ENCODE measurements around the gene SLC16A5. TPM values are rescaled to one million over a fixed set of nuclear protein-coding genes. Genes with fewer than 3 reads are reported as not detected.
A peak's percentile ranks its signal among the peaks of the same experiment; 100 is the strongest.
"Not testable (repeated sequence)": the region's sequence is repeated elsewhere in the genome, so short reads cannot be mapped to it uniquely, and the experiment has no call there.

The SLC16A5 gene
- total RNA-seq, 1 donor from 2014 or later = 10.5 TPM

- intact Hi-C loops (cut with DNase I) = no loop called here
- DNase-seq (ENCODE audit: low spot score) = no peak
Observed at GRCh38 chr17:75061618-75062017, 26.1 kb upstream of the SLC16A5 start.

GRCh38 chr17:75063201-75063600, 24.6 kb upstream of the SLC16A5 start:
- DNase-seq (ENCODE audit: low spot score) = no peak
- ATAC-seq = no peak
- intact Hi-C loops (cut with DNase I) = no loop called here

More at GRCh38 chr17:75061618-75062017, 26.1 kb upstream of the SLC16A5 start:
- ATAC-seq = no peak

DNA sequence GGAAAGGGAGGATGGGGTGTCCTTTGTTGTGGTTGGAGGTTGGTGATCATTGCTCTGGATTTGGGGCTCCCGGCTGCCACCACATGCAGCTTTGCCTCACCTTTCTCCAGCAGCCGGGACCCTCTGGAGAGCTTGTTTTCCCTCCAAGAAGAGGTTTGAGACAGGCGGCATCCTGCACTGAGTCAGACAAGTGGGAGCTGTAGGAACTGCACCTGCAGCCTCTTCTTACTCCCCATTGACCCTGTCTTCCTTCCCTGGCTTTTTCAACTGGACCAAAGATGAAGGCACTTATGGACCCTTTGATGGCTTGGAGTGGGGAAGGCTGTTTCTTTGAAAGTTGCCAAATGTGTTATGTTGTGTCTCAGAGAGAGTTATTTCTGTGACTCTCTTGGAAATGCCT, 24.1 kb upstream of the SLC16A5 start:
- intact Hi-C loops (cut with DNase I) = no loop called here
- DNase-seq (ENCODE audit: low spot score) (no peak), ATAC-seq (no peak)

DNA sequence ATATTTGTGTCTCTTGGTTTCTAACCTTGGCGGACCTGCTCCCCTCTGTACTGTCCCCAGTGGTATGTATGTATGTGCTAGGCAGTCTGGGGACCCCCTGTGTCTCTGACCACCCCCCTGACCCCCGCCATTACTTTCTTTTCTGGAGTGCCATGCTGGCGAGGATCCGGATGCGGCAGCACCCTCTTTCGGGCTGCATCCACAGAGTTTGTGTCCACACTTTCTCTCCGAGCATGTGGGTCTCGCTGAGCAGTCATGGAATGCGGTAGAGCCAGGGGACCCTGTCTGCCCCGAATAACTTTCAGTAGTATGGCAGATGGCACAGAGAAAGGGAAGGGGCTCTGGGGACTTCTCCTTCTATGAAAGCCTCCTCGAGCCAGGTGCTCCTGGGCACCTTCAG, 23.7 kb upstream of the SLC16A5 start:
- ATAC-seq (no peak), DNase-seq (ENCODE audit: low spot score) (no peak)
- intact Hi-C loops (cut with DNase I) = no loop called here

DNA sequence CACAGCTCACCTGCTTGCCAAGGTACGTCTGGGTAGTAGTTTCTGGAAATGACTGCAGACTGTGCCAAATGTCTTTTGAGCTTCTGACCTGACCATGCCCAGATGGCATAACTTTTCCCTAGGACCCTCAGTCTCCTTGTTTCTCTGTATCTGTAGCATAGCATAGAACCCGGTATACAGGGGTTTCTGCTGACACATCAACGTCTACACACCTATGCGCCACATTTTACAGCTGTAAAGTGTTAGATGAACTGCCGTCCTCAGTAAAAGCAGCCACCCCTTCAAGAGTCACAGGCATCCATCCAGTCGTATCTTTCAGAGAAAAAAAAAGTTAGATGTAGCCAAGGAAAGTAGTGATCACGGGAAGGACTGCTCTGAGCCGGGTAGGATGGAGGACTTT, 23.3 kb upstream of the SLC16A5 start:
- ATAC-seq (no peak), DNase-seq (ENCODE audit: low spot score) (no peak)
- intact Hi-C loops (cut with DNase I) = no loop called here

- intact Hi-C loops (cut with DNase I) = no loop called here
Observed at GRCh38 chr17:75064867-75065561, 22.7 kb upstream of the SLC16A5 start.

GRCh38 chr17:75065562-75066151, 22.1 kb upstream of the SLC16A5 start:
- no peak for DNase-seq (ENCODE audit: low spot score)
- intact Hi-C loops (cut with DNase I) = no loop called here
- no peak for ATAC-seq

More at GRCh38 chr17:75064867-75065561, 22.7 kb upstream of the SLC16A5 start:
- no peak for ATAC-seq
- DNase-seq (ENCODE audit: low spot score) = no peak

DNA sequence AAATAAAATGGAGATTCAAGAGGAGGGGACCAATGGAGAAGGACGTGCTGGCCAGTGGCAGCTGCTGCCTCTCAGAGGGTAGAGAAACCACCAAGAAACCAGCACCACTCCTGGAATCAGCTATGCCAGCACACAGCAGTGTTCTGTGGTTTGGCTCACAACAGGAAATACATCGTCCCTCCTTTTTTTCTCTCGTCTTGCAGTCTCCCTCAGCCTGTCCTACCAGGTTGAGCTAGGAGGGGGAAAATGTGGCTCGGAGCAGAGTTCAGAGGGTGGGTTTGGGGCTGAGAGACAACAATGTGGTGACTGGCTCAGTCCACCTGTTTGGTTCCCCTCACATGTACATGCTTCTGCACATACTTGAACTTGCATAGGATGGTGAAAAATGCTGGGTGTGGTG, 19.9 kb upstream of the SLC16A5 start:
- no peak for DNase-seq (ENCODE audit: low spot score)
- intact Hi-C loops (cut with DNase I) = no loop called here
- ATAC-seq = no peak

- ATAC-seq = no peak
- intact Hi-C loops (cut with DNase I) = no loop called here
- DNase-seq (ENCODE audit: low spot score) = no peak
Observed at GRCh38 chr17:75068750-75069149, 19.0 kb upstream of the SLC16A5 start.

DNA sequence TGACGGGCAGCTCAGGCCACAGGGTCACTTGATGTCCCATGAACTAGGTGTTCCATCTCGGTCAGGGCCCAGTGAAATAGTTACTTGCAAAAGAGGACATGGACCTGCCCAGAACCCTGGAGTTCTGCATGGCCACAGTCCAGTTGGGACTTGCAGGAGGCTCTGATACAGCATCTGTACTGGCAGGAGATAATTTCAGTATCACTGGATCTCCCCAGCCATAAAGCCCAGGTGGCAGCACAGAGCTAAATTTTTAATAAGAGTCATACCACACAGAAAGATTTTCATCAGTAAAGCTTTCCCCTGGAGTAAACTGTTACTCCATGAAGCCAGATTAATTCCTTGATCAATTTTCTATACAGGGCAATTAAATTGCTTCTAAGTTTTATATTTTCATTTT, 18.0 kb upstream of the SLC16A5 start:
- ATAC-seq (no peak), DNase-seq (ENCODE audit: low spot score) (no peak)
- intact Hi-C loops (cut with DNase I) = no loop called here

GRCh38 chr17:75071478-75072271, 16.1 kb upstream of the SLC16A5 start:
- DNase-seq (ENCODE audit: low spot score); ATAC-seq; intact Hi-C loops (cut with DNase I): not testable (repeated sequence)

DNA sequence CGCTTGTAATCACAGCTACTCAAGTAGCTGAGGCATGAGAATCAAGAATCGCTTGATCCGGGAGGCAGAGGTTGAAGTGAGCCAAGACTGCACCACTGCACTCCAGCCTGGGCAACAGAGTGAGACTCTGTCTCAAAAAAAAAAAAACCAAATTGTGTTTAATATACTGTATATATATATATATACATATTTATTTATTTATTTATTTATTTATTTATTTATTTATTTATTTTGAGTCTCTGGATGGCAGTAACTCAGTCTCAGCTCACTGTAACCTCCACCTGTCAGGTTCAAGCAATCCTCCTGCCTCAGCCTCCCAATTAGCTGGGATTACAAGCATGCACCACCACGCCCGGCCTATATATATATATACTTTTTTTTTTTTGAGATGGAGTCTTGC, 14.8 kb upstream of the SLC16A5 start:
- ATAC-seq; DNase-seq (ENCODE audit: low spot score); intact Hi-C loops (cut with DNase I): not testable (repeated sequence)

DNA sequence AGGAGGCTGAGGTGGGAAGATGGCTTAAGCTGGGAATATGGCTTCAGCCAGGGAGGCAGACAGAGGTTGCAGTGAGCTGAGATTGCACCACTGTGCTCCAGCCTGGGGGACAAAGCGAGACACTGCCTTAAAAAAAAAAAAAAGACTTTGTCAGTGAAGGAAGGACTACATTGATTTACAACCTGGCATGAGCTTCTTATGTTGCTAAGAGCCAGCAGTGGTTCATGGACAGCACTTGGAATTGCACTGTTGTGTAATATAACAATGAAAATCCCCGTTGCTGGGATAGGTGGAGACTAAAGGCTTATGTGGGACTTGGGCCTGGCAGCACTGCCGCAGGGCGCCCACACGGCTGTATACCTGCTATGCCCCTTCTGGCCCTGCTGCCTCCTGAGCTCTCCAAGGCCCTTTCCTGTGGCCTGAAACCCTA, 14.1 kb upstream of the SLC16A5 start:
- DNase-seq (ENCODE audit: low spot score) = no peak
- intact Hi-C loops (cut with DNase I) = no loop called here
- peak; percentile 78 for ATAC-seq

GRCh38 chr17:75074532-75074931, 13.2 kb upstream of the SLC16A5 start:
- intact Hi-C loops (cut with DNase I) = no loop called here
- ATAC-seq = peak; percentile 43
- no peak for DNase-seq (ENCODE audit: low spot score)

DNA sequence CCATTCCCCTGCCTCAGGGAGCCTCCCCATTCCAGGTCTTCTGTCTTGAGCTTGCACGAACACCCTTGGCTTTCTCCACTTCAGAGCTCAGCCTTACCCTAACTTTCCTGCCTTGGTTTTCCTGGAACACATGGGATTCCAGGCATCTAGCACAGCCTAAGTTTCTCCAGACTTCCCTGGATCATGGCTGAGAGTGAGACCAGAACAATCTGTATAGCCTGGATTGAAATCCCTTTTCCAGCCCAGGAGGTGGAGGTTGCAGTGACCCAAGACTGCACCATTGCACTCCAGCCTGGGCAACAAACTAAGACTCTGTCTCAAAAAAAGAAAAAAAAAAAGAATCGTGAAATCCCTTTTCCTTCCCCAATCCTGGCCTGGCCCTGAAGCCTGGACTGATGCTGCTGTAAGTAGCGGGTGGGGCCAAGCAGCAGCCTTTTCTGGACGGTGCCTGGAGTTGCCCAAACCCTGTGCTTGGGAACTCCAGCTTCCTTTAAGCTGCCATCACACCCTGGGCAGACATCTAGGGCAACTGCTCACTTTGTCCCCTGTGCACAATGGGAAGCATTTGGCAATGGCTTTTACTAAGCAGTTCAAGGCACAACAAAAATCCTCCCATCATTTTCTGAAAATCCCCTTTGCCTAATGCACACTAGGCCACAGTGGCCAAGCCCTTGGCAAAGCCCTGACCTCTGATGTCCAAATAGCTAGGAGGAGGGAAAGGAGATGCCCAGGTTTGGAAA, 12.0 kb upstream of the SLC16A5 start:
- no peak for DNase-seq (ENCODE audit: low spot score)
- intact Hi-C loops (cut with DNase I) = no loop called here
- ATAC-seq = peak; percentile 57

DNA sequence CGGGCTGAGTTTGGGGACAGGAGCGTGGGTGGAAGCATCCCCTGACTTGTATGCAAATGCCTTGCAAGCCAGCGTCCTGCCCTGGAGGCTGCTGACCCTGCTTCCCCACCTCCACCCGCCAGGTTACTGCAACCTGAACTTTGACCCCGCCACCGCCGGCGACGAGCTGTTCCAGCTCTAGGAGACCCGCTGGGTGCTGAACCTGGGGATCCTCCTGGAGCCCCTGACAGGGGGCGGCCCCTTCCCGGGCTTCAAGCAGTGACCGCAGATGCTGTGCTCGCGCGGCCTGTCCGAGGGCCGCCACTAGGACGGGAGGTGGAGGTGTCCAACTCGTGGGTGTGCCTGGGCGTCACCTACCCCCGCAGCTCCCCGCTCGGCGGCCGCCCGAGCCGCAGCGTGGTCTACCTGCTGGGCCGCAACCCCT, 10.7 kb upstream of the SLC16A5 start:
- ATAC-seq (no peak), DNase-seq (ENCODE audit: low spot score) (no peak)
- intact Hi-C loops (cut with DNase I) = no loop called here

DNA sequence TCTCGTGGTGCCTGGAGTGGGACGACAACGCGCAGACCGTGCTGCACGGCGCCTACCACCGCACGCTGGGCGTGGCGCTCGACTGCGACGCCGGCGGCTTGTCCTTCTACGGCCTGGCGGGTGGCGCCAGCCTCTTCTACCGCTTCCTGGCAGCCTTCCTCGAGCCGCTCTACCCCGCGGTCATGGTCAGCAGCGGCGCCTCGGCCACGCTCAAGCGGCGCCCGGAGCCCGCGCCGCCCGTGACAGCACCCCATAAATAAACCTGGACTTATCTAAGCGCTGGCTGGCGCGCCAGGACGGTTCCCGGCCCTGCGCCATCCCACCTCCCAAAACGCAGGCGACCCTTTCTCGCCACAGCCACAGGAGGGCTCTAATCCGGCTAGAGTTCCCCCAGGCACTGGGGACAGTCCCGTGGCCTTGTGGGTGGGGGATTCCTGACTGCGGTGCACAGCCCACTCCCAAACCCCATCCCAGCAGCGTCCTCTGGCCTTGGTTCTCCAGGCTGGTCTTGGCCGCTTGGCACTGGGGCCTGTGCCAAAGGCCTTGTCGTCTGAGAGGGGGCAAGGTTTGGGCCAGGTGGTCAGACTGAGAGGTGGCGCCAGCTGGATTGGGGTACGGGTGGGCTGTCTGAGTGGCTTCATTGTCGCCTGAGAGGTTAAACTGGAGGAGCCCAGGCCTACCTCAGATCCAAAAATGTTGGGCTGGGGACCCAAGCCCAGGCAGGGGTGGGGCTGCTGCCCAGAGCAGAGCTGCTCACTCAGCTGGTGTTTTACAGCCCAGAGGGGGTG, 10.1 kb upstream of the SLC16A5 start:
- intact Hi-C loops (cut with DNase I) = no loop called here
- peak; percentile 74 for DNase-seq (ENCODE audit: low spot score)

GRCh38 chr17:75078284-75079022, 9.3 kb upstream of the SLC16A5 start:
- DNase-seq (ENCODE audit: low spot score) (no peak), ATAC-seq (no peak)
- intact Hi-C loops (cut with DNase I) = no loop called here

More for the DNA sequence above, 10.1 kb upstream of the SLC16A5 start:
- peak; percentile 33 for ATAC-seq

Data from sciatic nerve (tissue), 2 donors.